WTC11 (cell line): ENCODE results near the gene ZNF598. TPM values are rescaled to one million over a fixed set of nuclear protein-coding genes. Genes with fewer than 3 reads are reported as not detected.
"Not testable (repeated sequence)": the region's sequence is repeated elsewhere in the genome, so short reads cannot be mapped to it uniquely, and the experiment has no call there.

Experiments used
- ATAC-seq: fragments of 200-7000 bp; cut with Tn5 transposase; 2 replicates; pipeline ENCODE4 v1.10.0; 2021; ENCODE audit warnings: mild to moderate bottlenecking, moderate library complexity
- CTCF ChIA-PET: fragments of 300-600 bp; sonication (Branson Sonifier 250); formaldehyde crosslinking; loops from one replicate; lab custom pipeline; 2021; ENCODE audit warnings: antibody characterized with exemption; lab: Charles Lee
- POLR2A ChIA-PET: fragments of 350-600 bp; sonication (Branson Sonifier 250); formaldehyde crosslinking; loops from one replicate; lab custom pipeline; 2021; ENCODE audit warnings: antibody characterized with exemption; lab: Charles Lee
- DNase-seq: peaks from one replicate; pipeline ENCODE4 v3.0.0; 2021; ENCODE audit warnings: low spot score
- H3K27ac Mint-ChIP-seq: 2 replicates; pipeline ENCODE4 v1.8.0; 2021; ENCODE audit warnings: mixed read lengths
- H3K27me3 Mint-ChIP-seq: 2 replicates; pipeline ENCODE4 v1.8.0; 2021; ENCODE audit warnings: low read depth, mild to moderate bottlenecking, moderate library complexity, mixed read lengths
- H3K36me3 Mint-ChIP-seq: 2 replicates; pipeline ENCODE4 v1.8.0; 2021; ENCODE audit warnings: mixed read lengths
- H3K4me1 Mint-ChIP-seq: 2 replicates; pipeline ENCODE4 v1.8.0; 2022; ENCODE audit warnings: mixed read lengths
- H3K4me3 Mint-ChIP-seq: 2 replicates; pipeline ENCODE4 v1.8.0; 2021; ENCODE audit warnings: mild to moderate bottlenecking, moderate library complexity, mixed read lengths
- H3K9me3 Mint-ChIP-seq: 2 replicates; pipeline ENCODE4 v1.8.0; 2021; ENCODE audit warnings: mixed read lengths
- CREB1 ChIP-seq: sonication (generic); formaldehyde crosslinking; IDR thresholded peaks from 2 replicates; pipeline ENCODE4 v1.8.0; 2023; ENCODE audit warnings: mild to moderate bottlenecking, missing genetic modification reagents
- ELF4 ChIP-seq: sonication (generic); formaldehyde crosslinking; IDR thresholded peaks from 2 replicates; pipeline ENCODE4 v1.8.1; 2022; ENCODE audit warnings: low read depth, mild to moderate bottlenecking, moderate library complexity, missing genetic modification reagents
- EMX1 ChIP-seq: fragments of 250-450 bp; sonication (Bioruptor Pico); IDR thresholded peaks from 2 replicates; pipeline ENCODE4 v1.8.0; 2021; ENCODE audit warnings: mild to moderate bottlenecking
- ERG ChIP-seq: fragments of 250-450 bp; sonication (Bioruptor Pico); IDR thresholded peaks from 2 replicates; pipeline ENCODE4 v1.8.0; 2021; ENCODE audit warnings: mild to moderate bottlenecking
- FOXP1 ChIP-seq: sonication (generic); formaldehyde crosslinking; IDR thresholded peaks from 2 replicates; pipeline ENCODE4 v1.8.0; 2022; ENCODE audit warnings: missing genetic modification reagents, mild to moderate bottlenecking, moderate library complexity, borderline replicate concordance
- JAZF1 ChIP-seq: fragments of 250-450 bp; sonication (Bioruptor Pico); IDR thresholded peaks from 2 replicates; pipeline ENCODE4 v1.9.0; 2021; ENCODE audit warnings: moderate library complexity, mild to moderate bottlenecking, inconsistent platforms
- JUN ChIP-seq: sonication (generic); formaldehyde crosslinking; IDR thresholded peaks from 2 replicates; pipeline ENCODE4 v1.8.0; 2023; ENCODE audit warnings: mild to moderate bottlenecking, missing genetic modification reagents
- MAX ChIP-seq: sonication (generic); formaldehyde crosslinking; IDR thresholded peaks from 2 replicates; pipeline ENCODE4 v1.8.0; 2022; ENCODE audit warnings: mild to moderate bottlenecking, missing genetic modification reagents
- NFATC4 ChIP-seq: fragments of 250-450 bp; sonication (Bioruptor Pico); IDR thresholded peaks from 2 replicates; pipeline ENCODE4 v1.9.0; 2021; ENCODE audit warnings: mild to moderate bottlenecking
- NR2C2 ChIP-seq: sonication (generic); formaldehyde crosslinking; IDR thresholded peaks from 2 replicates; pipeline ENCODE4 v1.8.0; 2022; ENCODE audit warnings: mild to moderate bottlenecking, missing genetic modification reagents
- OVOL2 ChIP-seq: fragments of 250-450 bp; sonication (Bioruptor Pico); IDR thresholded peaks from 2 replicates; pipeline ENCODE4 v1.9.0; 2021; ENCODE audit warnings: mild to moderate bottlenecking, borderline replicate concordance
- RORB ChIP-seq: fragments of 250-450 bp; sonication (Bioruptor Pico); IDR thresholded peaks from 2 replicates; pipeline ENCODE4 v1.9.0; 2021; ENCODE audit warnings: mild to moderate bottlenecking
- SMAD3 ChIP-seq: sonication (generic); formaldehyde crosslinking; IDR thresholded peaks from 2 replicates; pipeline ENCODE4 v1.8.0; 2022; ENCODE audit warnings: missing genetic modification reagents, mild to moderate bottlenecking, borderline replicate concordance
- SOX15 ChIP-seq: fragments of 250-450 bp; sonication (Bioruptor Pico); IDR thresholded peaks from 2 replicates; pipeline ENCODE4 v1.9.0; 2021; ENCODE audit warnings: mild to moderate bottlenecking
- ZNF121 ChIP-seq: sonication (generic); formaldehyde crosslinking; IDR thresholded peaks from 2 replicates; pipeline ENCODE4 v1.8.0; 2023; ENCODE audit warnings: missing genetic modification reagents
- ZNF138 ChIP-seq: sonication (generic); formaldehyde crosslinking; conservative IDR thresholded peaks from 2 replicates; pipeline ENCODE4 v1.8.1; 2022; ENCODE audit warnings: mild to moderate bottlenecking, moderate library complexity, missing genetic modification reagents
- ZNF219 ChIP-seq: sonication (generic); formaldehyde crosslinking; IDR thresholded peaks from 2 replicates; pipeline ENCODE4 v1.8.0; 2023; ENCODE audit warnings: missing genetic modification reagents, mild to moderate bottlenecking, borderline replicate concordance
- ZNF232 ChIP-seq: sonication (generic); formaldehyde crosslinking; IDR thresholded peaks from 2 replicates; pipeline ENCODE4 v1.8.0; 2022; ENCODE audit warnings: mild to moderate bottlenecking, missing genetic modification reagents
- ZNF423 ChIP-seq: fragments of 250-450 bp; sonication (Bioruptor Pico); IDR thresholded peaks from 2 replicates; pipeline ENCODE4 v2.1.2; 2022; ENCODE audit warnings: mild to moderate bottlenecking, moderate library complexity
- ZSCAN18 ChIP-seq: fragments of 250-450 bp; sonication (Bioruptor Pico); IDR thresholded peaks from 2 replicates; pipeline ENCODE4 v2.1.2; 2022; ENCODE audit warnings: mild to moderate bottlenecking, moderate library complexity
- total RNA-seq: library from RNA; stranded (reverse); gene quantifications from 3 replicates; pipeline ENCODE4 v1.2.3, GENCODE V29; 2021
- TF ChIP-seq, protein P1 (sequence below): sonication (generic); formaldehyde crosslinking; IDR thresholded peaks from 2 replicates; pipeline ENCODE4 v1.8.0; 2022; ENCODE audit warnings: mild to moderate bottlenecking, missing genetic modification reagents
- TF ChIP-seq, protein P2 (sequence below): sonication (generic); formaldehyde crosslinking; IDR thresholded peaks from 2 replicates; pipeline ENCODE4 v1.8.1; 2022; ENCODE audit warnings: low read depth, mild to moderate bottlenecking, moderate library complexity, missing genetic modification reagents, borderline replicate concordance
- TF ChIP-seq, protein P3 (sequence below): sonication (generic); formaldehyde crosslinking; IDR thresholded peaks from 2 replicates; pipeline ENCODE4 v1.8.1; 2022; ENCODE audit warnings: mild to moderate bottlenecking, moderate library complexity, missing genetic modification reagents
- TF ChIP-seq, protein P4 (sequence below): fragments of 250-450 bp; sonication (Bioruptor Pico); IDR thresholded peaks from 2 replicates; pipeline ENCODE4 v1.9.0; 2021; ENCODE audit warnings: mild to moderate bottlenecking
- TF ChIP-seq, protein P5 (sequence below): sonication (generic); formaldehyde crosslinking; IDR thresholded peaks from 2 replicates; pipeline ENCODE4 v1.8.1; 2023; ENCODE audit warnings: mild to moderate bottlenecking, missing genetic modification reagents

The ZNF598 gene
- total RNA-seq, 1 experiment from 2014 or later: 66.4 TPM

DNA sequence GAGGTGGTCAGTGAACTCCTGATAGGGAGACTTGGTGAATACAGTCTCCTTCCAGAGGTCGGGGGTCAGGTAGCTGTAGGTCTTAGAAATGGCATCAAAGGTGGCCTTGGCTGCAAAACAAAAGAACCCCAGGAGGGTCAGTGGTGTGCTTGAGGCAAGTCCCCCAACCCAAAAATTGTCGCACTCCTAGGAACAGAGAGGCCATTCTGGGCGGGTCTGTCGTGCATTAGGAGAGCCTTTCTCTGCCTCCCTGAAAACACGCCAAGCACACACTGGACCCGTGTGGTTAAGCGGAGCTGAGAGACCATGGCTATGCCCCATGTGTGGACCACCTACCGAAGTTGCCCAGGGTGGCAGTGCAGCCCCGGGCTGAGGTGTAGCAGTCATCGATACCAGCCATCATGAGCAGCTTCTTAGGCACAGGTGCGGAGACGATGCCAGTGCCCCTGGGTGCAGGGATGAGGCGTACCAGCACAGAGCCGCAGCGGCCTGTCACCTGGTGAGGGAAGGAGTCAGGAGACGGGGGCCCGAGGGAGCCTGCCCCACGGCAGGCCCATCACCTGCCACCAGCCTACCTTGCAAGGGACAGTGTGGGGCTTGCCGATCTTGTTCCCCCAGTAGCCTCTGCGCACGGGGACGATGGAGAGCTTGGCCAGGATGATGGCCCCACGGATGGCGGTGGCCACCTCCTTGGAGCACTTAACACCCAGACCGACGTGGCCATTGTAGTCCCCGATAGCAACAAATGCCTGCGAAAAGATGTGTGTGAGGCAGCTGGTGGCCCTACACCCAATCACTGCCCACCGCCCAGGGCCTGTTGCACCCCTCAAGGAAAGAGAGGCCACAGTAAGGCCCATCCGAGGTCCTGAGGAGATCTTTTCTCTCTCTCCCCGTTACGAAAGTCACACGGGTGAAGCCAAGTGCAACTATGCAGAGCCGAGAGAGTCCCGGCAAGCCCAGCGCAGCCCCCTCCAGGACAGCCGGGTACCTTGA lies 47.2 kb downstream of the ZNF598 start:
- peaks cover 35% of the 10 kb centered on the region for H3K36me3 Mint-ChIP-seq
- POLR2A ChIA-PET: interaction anchor here (0.7 to 2.0 kb wide), 3 partner anchors 9 to 193 kb away, joined by 3 to 10 read pairs (median 4); partner anchors contain the start of genes TBL3 and TRAF7
- ATAC-seq, H3K9me3 Mint-ChIP-seq, DNase-seq, H3K27me3 Mint-ChIP-seq: not testable (repeated sequence)
- peak overlapping the region; percentile 94 for H3K4me3 Mint-ChIP-seq
- H3K4me1 Mint-ChIP-seq: peaks cover 39% of the 10 kb centered on the region
- CTCF ChIA-PET: interaction anchor here (1.0 to 1.7 kb wide), 3 partner anchors 16 to 39 kb away, joined by 3 to 5 read pairs (median 4); no protein-coding TSS in a partner anchor
- peak; percentile 53; the same call in 1 of the 2 replicates for TF ChIP-seq FOXP1 (CRISPR knock-in tag)
- TF ChIP-seq ERG (CRISPR knock-in tag): peak; percentile 4; the same call in 1 of the 2 replicates
- peak; percentile 11; the same call in 1 of the 2 replicates for TF ChIP-seq NFATC4
- H3K27ac Mint-ChIP-seq: peak overlapping the region; percentile 97

DNA sequence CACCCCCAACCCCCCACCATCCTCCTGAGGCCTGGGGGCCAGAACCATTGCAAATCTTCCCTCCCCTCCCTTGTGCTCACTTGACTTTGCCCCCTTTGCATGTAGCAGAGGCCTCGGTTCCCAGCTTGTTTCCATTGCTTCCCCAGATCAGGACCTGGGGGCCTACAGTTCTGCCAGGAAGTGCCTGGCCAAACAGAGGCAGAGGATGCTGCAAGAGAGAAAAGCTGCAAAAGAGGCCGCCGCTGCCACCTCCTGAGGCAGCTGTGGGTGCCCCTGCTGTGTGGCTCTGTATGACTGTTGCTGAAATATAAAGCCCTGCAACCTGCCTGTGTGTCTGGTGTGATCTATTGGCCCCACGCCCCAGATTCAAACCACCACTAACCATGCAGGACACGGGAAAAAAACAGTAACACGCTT lies 48.0 kb downstream of the ZNF598 start:
- peak overlapping the region; percentile 82; the same call in 1 of the 2 replicates for H3K27ac Mint-ChIP-seq
- H3K36me3 Mint-ChIP-seq: peaks cover 35% of the 10 kb centered on the region
- H3K4me3 Mint-ChIP-seq: peak overlapping the region; percentile 94
- H3K9me3 Mint-ChIP-seq: no peaks in the 10 kb centered on the region
- POLR2A ChIA-PET: interaction anchor here (0.7 to 2.0 kb wide), 5 partner anchors 9 to 194 kb away, joined by 3 to 10 read pairs (median 5); partner anchors contain the start of genes NTHL1, TBL3, TRAF7 and TSC2
- ATAC-seq (peak; percentile 2), DNase-seq (no peak)
- peaks cover 39% of the 10 kb centered on the region for H3K4me1 Mint-ChIP-seq
- peaks cover 3% of the 10 kb centered on the region; the same call in 1 of the 2 replicates for H3K27me3 Mint-ChIP-seq
- CTCF ChIA-PET: interaction anchor here (1.0 to 1.7 kb wide), 4 partner anchors 15 to 38 kb away, joined by 3 to 5 read pairs (median 4); no protein-coding TSS in a partner anchor
- TF ChIP-seq ZNF138 (no peak), SMAD3 (CRISPR knock-in tag) (0 out of 2 replicates have a peak, but pooled peaks have one; percentile 32), JUN (CRISPR knock-in tag) (no peak), ZSCAN18 (CRISPR knock-in tag) (no peak), ZNF232 (no peak), NR2C2 (CRISPR knock-in tag) (no peak), CREB1 (CRISPR knock-in tag) (no peak; the same call in 1 of the 2 replicates), NFATC4 (peak; percentile 11; the same call in 1 of the 2 replicates), OVOL2 (CRISPR knock-in tag) (no peak), FOXP1 (CRISPR knock-in tag) (no peak), ZNF423 (CRISPR knock-in tag) (peak; percentile 51), MAX (CRISPR knock-in tag) (no peak), ZNF219 (CRISPR knock-in tag) (no peak), JAZF1 (no peak), ELF4 (CRISPR knock-in tag) (no peak), ZNF121 (CRISPR knock-in tag) (no peak), SOX15 (CRISPR knock-in tag) (no peak), RORB (no peak), EMX1 (CRISPR knock-in tag) (no peak)
- TF ChIP-seq, protein P1, sequence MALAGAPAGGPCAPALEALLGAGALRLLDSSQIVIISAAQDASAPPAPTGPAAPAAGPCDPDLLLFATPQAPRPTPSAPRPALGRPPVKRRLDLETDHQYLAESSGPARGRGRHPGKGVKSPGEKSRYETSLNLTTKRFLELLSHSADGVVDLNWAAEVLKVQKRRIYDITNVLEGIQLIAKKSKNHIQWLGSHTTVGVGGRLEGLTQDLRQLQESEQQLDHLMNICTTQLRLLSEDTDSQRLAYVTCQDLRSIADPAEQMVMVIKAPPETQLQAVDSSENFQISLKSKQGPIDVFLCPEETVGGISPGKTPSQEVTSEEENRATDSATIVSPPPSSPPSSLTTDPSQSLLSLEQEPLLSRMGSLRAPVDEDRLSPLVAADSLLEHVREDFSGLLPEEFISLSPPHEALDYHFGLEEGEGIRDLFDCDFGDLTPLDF (CRISPR knock-in tag): no peak
- TF ChIP-seq, protein P2, sequence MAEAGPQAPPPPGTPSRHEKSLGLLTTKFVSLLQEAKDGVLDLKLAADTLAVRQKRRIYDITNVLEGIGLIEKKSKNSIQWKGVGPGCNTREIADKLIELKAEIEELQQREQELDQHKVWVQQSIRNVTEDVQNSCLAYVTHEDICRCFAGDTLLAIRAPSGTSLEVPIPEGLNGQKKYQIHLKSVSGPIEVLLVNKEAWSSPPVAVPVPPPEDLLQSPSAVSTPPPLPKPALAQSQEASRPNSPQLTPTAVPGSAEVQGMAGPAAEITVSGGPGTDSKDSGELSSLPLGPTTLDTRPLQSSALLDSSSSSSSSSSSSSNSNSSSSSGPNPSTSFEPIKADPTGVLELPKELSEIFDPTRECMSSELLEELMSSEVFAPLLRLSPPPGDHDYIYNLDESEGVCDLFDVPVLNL (CRISPR knock-in tag): no peak
- TF ChIP-seq, protein P3, sequence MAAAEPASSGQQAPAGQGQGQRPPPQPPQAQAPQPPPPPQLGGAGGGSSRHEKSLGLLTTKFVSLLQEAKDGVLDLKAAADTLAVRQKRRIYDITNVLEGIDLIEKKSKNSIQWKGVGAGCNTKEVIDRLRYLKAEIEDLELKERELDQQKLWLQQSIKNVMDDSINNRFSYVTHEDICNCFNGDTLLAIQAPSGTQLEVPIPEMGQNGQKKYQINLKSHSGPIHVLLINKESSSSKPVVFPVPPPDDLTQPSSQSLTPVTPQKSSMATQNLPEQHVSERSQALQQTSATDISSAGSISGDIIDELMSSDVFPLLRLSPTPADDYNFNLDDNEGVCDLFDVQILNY: no peak
- TF ChIP-seq, protein P4, sequence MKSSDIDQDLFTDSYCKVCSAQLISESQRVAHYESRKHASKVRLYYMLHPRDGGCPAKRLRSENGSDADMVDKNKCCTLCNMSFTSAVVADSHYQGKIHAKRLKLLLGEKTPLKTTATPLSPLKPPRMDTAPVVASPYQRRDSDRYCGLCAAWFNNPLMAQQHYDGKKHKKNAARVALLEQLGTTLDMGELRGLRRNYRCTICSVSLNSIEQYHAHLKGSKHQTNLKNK (CRISPR knock-in tag): no peak
- TF ChIP-seq, protein P5, sequence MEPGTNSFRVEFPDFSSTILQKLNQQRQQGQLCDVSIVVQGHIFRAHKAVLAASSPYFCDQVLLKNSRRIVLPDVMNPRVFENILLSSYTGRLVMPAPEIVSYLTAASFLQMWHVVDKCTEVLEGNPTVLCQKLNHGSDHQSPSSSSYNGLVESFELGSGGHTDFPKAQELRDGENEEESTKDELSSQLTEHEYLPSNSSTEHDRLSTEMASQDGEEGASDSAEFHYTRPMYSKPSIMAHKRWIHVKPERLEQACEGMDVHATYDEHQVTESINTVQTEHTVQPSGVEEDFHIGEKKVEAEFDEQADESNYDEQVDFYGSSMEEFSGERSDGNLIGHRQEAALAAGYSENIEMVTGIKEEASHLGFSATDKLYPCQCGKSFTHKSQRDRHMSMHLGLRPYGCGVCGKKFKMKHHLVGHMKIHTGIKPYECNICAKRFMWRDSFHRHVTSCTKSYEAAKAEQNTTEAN (CRISPR knock-in tag): no peak
